ENCODE data around the gene BCL2L15.
A peak's percentile ranks its signal among the peaks of the same experiment; 100 is the strongest.

BCL2L15 gene

GRCh38 chr1:113887402-113888175 is at the start of gene BCL2L15:
Gene BCL2L15, minus strand, starts transcription at chr1:113887581. Its CDS starts 206 bp downstream, at chr1:113887375.
- DNase-seq: no peak

- no peak for DNase-seq
Measured at GRCh38 chr1:113937146-113937545, 49.8 kb upstream of the BCL2L15 start.

- DNase-seq: no peak
Measured at GRCh38 chr1:113935970-113936369, 48.6 kb upstream of the BCL2L15 start.

GRCh38 chr1:113935176-113935575 is 47.8 kb upstream of the BCL2L15 start:
- no peak for DNase-seq

GRCh38 chr1:113934511-113935055 is 47.2 kb upstream of the BCL2L15 start:
- DNase-seq: no peak

GRCh38 chr1:113934006-113934405 is 46.6 kb upstream of the BCL2L15 start:
- no peak for DNase-seq

- no peak for DNase-seq
Measured at GRCh38 chr1:113931451-113931851, 44.1 kb upstream of the BCL2L15 start.

GRCh38 chr1:113930499-113931161 is 43.2 kb upstream of the BCL2L15 start:
- no peak for DNase-seq

- no peak for DNase-seq
Measured at GRCh38 chr1:113929750-113930498, 42.5 kb upstream of the BCL2L15 start.

- peak; percentile 62 for DNase-seq
Measured at GRCh38 chr1:113928941-113929749, 41.8 kb upstream of the BCL2L15 start, which contains the start of gene HIPK1. Gene HIPK1, plus strand, starts transcription at chr1:113929324.

GRCh38 chr1:113928187-113928930 is 41.0 kb upstream of the BCL2L15 start:
- DNase-seq: no peak

- no peak for DNase-seq
Measured at GRCh38 chr1:113924473-113924872, 37.1 kb upstream of the BCL2L15 start.

- DNase-seq: no peak
Measured at GRCh38 chr1:113922957-113923356, 35.6 kb upstream of the BCL2L15 start.

GRCh38 chr1:113918243-113918642 is 30.9 kb upstream of the BCL2L15 start:
- no peak for DNase-seq

GRCh38 chr1:113917400-113918082 is 30.2 kb upstream of the BCL2L15 start:
- DNase-seq: no peak

- DNase-seq: no peak
Measured at GRCh38 chr1:113916974-113917373, 29.6 kb upstream of the BCL2L15 start.

GRCh38 chr1:113913887-113914664 is 26.7 kb upstream of the BCL2L15 start:
- no peak for DNase-seq

- no peak for DNase-seq
Measured at GRCh38 chr1:113913312-113913668, 25.9 kb upstream of the BCL2L15 start.

GRCh38 chr1:113912594-113913311 is 25.4 kb upstream of the BCL2L15 start:
- DNase-seq: no peak

- DNase-seq: no peak
Measured at GRCh38 chr1:113905435-113905861, 18.1 kb upstream of the BCL2L15 start.
